Measurements from ENCODE around the gene TBCEL.
"Not testable (repeated sequence)": the region's sequence is repeated elsewhere in the genome, so short reads cannot be mapped to it uniquely, and the experiment has no call there.

TBCEL gene, protein sequence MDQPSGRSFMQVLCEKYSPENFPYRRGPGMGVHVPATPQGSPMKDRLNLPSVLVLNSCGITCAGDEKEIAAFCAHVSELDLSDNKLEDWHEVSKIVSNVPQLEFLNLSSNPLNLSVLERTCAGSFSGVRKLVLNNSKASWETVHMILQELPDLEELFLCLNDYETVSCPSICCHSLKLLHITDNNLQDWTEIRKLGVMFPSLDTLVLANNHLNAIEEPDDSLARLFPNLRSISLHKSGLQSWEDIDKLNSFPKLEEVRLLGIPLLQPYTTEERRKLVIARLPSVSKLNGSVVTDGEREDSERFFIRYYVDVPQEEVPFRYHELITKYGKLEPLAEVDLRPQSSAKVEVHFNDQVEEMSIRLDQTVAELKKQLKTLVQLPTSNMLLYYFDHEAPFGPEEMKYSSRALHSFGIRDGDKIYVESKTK

GRCh38 chr11:121023848-121024751, at the start of gene TBCEL:
Gene TBCEL (plus strand): TSS chr11:121024102. CDS start chr11:121045691, 21,589 bp downstream.
- DNase-seq (ENCODE audit: low read depth in 2 of 2) = peak; percentile 56 to 62

- no peak for DNase-seq (ENCODE audit: low read depth in 2 of 2)
Observed at GRCh38 chr11:120974466-120974865, 49.4 kb upstream of the TBCEL start.

GRCh38 chr11:120974965-120975364, 48.9 kb upstream of the TBCEL start:
- DNase-seq (ENCODE audit: low read depth in 2 of 2) = no peak

DNA sequence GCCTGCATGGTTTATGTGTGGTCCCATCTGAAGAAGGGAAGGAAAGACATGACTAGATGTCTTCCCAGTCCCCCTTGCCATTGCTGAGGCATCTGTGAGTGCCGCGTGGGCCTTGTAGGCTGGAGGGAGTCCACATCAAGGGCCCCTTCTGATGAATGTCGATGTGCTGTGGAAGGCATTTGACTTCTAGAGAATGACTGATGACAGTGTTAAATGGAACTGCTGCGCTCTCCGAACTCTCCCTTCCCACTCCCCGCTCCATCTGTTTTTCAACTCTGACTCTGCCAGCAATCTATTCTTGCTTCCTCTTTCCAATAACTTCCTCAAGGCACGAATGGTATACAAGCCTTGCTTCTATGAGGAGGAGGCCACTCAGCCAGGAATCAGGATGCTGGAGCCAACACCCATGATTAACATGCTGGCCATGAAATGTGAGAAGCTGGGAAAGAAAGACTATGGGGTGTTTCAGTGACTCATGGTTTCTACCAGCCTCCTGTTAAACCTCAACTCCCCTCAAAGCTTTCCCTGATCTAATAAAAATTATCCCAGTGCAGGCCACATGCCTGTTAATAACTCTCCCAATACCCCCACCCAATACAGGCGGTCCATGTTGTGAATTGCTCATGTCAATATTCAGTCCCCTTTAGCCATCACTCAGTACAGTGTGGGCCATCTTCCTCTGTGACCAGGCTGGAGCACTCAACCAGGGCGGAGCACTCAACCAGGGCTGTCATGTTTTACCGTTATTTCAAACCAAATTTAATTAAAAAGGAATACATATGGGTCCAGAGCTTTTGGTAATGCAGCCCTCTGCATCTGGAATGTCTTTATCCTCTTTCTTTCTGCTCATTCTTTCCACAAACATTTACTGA, 46.4 kb upstream of the TBCEL start:
- DNase-seq (ENCODE audit: low read depth in 2 of 2) = peak in 1 of 2 experiments; percentile 5

GRCh38 chr11:120978701-120979100, 45.2 kb upstream of the TBCEL start:
- no peak for DNase-seq (ENCODE audit: low read depth in 2 of 2)

DNA sequence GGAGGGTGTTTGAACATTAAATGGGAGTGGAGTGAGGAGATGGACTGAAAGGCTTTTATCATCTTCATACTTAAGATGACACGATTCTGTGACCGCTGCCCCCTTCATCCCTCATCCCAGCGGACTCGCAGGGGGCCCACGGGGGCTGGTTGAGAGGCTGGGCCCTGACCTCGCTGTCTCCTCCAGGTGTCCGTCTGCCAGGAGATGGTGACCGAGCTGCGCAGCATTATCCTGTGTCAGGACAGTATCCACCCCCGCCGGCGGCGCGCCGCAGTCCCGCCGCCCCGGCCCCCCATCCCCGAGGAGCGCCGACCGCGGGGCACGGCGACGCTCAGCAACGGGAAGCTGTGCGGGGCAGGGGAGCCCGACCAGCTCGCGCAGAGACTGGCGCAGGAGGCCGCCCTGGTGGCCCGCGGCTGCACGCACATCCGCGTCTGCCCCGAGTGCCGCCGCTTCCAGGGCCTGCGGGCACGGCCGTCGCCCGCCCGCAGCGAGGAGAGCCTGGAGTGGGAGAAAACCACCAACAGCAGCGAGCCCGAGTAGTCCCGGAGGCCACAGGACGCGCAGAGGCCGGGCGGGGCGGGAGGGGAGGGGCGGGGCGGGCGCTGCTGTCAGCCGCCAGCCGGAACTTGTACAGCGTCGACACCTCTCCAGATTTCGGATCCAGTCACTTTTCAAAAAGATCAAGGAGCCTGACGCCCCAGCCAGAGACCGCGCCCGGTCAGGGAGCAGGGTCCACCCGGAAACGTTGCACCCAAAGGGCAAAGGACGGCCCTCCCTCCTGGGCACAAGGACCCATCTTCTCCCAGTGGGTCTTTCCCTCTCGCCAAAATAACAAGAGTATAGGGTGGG, 38.0 kb upstream of the TBCEL start:
- peak in 1 of 2 experiments; percentile 5 for DNase-seq (ENCODE audit: low read depth in 2 of 2)

- DNase-seq (ENCODE audit: low read depth in 2 of 2) = no peak
Observed at GRCh38 chr11:120988603-120989002, 35.3 kb upstream of the TBCEL start.

DNA sequence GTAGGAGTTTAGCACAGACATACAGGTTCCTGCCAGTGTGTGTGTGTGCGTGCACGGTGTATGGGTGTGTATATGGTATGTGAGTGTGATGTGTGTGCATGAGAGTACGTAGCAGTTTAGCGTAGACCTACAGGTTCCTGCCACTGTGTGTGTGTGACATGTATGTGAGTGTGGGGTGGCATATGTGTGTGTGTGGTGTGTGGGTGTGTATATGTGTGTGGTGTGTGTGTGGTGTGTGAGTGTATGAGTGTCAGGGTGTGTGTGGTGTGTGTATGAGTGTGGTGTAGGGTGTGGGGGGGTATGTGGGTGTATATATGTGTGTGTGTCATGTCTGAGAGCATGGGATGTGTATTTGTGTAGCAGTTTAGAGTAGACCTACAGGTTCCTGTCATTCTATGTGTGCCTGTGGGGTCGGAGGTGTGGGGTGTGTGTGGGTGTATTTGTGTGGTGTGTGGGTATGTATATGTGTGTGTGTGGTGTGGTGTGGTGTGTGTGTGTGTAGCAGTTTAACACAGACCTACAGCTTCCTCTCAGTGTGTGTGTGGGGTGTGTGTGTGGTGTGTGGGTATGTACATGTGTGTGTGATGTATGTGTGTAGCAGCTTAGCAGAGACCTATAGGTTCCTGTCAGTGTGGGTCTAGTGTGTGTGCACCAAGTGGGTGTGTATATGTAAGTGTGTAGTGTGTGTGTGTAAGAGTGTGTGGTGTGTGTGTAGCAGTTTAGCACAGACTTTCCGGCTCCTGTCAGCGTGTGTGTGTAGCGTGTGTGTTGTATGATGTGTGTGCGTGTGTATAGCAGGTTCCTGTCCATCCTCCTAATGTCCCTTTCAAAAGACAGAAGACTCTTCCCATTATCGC, 31.8 kb upstream of the TBCEL start:
- no peak for DNase-seq (ENCODE audit: low read depth in 2 of 2)

GRCh38 chr11:120994091-120994859, 29.6 kb upstream of the TBCEL start:
- no peak for DNase-seq (ENCODE audit: low read depth in 2 of 2)

- no peak for DNase-seq (ENCODE audit: low read depth in 2 of 2)
Observed at GRCh38 chr11:120995184-120995583, 28.7 kb upstream of the TBCEL start.

DNA sequence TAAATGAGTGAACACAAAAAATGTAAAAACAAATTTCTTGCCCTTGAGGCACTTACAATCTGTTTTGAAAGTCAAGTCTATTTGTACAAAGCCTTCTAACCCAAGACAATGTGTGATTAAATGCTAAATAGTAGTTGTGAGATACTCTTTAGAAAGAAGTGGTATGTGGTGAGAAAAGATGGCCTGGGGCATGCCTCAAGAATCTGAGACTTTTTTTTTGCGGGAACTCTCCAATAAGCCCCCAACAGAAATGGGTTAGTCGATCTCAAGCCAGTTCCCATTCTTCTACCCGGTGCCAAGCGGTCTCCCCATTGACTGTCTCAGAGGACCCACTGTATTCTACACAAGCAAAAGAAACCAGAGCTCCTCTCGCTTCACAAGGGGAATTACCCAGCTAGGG, 26.9 kb upstream of the TBCEL start:
- no peak for DNase-seq (ENCODE audit: low read depth in 2 of 2)

DNA sequence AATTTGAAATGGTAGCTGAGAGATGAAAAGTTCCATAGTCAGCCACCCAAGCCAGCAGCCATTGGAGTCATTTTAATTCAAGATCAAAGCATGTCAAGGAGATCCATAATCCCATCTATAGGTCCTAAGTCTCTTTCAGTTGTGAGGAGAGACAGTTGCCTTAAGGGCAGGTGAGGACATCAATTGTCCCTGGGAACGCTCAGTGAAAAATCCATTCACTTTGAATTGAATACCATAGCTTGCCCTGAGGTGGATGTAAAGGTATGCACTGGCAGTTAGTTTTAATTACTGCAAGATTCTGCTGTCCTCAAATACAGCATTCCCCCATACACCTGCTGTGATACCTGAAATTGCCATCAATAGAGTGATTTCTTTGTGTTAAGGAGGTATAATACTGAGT, 25.3 kb upstream of the TBCEL start:
- no peak for DNase-seq (ENCODE audit: low read depth in 2 of 2)

GRCh38 chr11:121004206-121004840, 19.6 kb upstream of the TBCEL start:
- no peak for DNase-seq (ENCODE audit: low read depth in 2 of 2)

DNA sequence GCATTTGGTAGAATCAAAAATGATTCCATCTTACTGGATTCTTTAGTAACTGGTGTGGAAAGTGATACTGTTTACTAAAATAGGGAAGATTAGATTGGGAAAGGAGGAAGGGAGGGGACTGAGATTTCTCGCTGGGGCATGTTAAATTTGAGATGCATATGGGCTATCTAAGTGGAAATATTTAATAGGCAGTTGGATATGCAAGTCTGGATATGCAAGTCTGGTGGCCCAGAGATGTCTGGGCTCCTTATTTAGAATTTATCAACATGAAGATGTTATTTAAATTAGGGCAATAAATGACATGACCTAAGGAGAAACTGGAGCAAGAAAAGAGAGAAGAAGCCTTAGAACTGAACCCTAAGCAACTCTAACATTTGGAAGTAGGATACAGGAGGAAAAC, 17.0 kb upstream of the TBCEL start:
- DNase-seq (ENCODE audit: low read depth in 2 of 2) = no peak

- DNase-seq (ENCODE audit: low read depth in 2 of 2) = no peak
Observed at GRCh38 chr11:121008551-121008950, 15.4 kb upstream of the TBCEL start.

GRCh38 chr11:121012091-121012490, 11.8 kb upstream of the TBCEL start:
- DNase-seq (ENCODE audit: low read depth in 2 of 2) = no peak

- no peak for DNase-seq (ENCODE audit: low read depth in 2 of 2)
Observed at GRCh38 chr11:121018746-121019145, 5.2 kb upstream of the TBCEL start.

GRCh38 chr11:121021718-121022117, 2.2 kb upstream of the TBCEL start:
- DNase-seq (ENCODE audit: low read depth in 2 of 2) = not testable (repeated sequence)

GRCh38 chr11:121024989-121025388, 1.1 kb downstream of the TBCEL start:
- no peak for DNase-seq (ENCODE audit: low read depth in 2 of 2)

All from fibroblast of skin of left biceps (primary cell).